Loucy (cell line): ENCODE data around the gene C7orf33.

Source experiments
- CTCF ChIP-seq: fragments of 200-600 bp; sonication (generic); conservative IDR thresholded peaks from 2 replicates; pipeline ENCODE4 v1.5.1; 2014; ENCODE audit warnings: mild to moderate bottlenecking, antibody characterized with exemption, low read length
- EZH2phosphoT487 ChIP-seq: fragments of 200-600 bp; IDR thresholded peaks from 2 replicates; pipeline ENCODE4 v1.6.1; 2018; ENCODE audit warnings: antibody characterized with exemption, mild to moderate bottlenecking, moderate library complexity, borderline replicate concordance

- TF ChIP-seq CTCF (no peak), EZH2phosphoT487 (no peak)
Measured at GRCh38 chr7:148556892-148557291, 33.7 kb upstream of the C7orf33 start.
